NCI-H345 (cell line): Measurements from ENCODE around the gene HTR2A.
"Not testable (repeated sequence)": the region's sequence is repeated elsewhere in the genome, so short reads cannot be mapped to it uniquely, and the experiment has no call there.

Experiments used
- DNase-seq: peaks from one replicate; lab custom pipeline; 2025; lab: John Stamatoyannopoulos, UW

Gene HTR2A

GRCh38 chr13:46810440-46810839 is 86.4 kb downstream of the HTR2A start:
- DNase-seq: no peak

GRCh38 chr13:46804921-46805320 is 91.9 kb downstream of the HTR2A start:
- not testable (repeated sequence) for DNase-seq

GRCh38 chr13:46804391-46804815 is 92.5 kb downstream of the HTR2A start:
- no peak for DNase-seq

GRCh38 chr13:46803586-46803985 is 93.3 kb downstream of the HTR2A start:
- DNase-seq: no peak

- no peak for DNase-seq
Observed at GRCh38 chr13:46801858-46802257, 95.0 kb downstream of the HTR2A start.

DNA sequence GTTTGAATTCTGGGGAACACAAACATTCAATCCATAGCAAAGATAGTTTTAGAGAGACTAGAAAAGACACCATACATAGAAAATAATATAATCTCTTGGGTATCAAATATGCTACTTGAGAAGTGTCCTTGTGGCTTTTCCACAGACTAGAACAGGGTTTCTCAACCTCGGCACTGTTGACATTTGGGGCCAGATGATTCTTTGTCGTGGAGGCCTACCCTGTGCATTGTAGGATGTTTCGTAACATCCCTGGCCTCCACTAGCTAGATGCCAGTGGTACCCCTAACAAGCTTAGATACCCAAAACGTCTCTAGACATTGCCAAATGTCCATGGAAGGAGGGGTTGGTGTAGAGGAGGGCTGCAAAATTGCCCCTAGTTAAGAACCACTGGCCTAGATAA is 97.7 kb downstream of the HTR2A start:
- no peak for DNase-seq

GRCh38 chr13:46797501-46798237 is 99.2 kb downstream of the HTR2A start:
- DNase-seq: peak; percentile 17

DNA sequence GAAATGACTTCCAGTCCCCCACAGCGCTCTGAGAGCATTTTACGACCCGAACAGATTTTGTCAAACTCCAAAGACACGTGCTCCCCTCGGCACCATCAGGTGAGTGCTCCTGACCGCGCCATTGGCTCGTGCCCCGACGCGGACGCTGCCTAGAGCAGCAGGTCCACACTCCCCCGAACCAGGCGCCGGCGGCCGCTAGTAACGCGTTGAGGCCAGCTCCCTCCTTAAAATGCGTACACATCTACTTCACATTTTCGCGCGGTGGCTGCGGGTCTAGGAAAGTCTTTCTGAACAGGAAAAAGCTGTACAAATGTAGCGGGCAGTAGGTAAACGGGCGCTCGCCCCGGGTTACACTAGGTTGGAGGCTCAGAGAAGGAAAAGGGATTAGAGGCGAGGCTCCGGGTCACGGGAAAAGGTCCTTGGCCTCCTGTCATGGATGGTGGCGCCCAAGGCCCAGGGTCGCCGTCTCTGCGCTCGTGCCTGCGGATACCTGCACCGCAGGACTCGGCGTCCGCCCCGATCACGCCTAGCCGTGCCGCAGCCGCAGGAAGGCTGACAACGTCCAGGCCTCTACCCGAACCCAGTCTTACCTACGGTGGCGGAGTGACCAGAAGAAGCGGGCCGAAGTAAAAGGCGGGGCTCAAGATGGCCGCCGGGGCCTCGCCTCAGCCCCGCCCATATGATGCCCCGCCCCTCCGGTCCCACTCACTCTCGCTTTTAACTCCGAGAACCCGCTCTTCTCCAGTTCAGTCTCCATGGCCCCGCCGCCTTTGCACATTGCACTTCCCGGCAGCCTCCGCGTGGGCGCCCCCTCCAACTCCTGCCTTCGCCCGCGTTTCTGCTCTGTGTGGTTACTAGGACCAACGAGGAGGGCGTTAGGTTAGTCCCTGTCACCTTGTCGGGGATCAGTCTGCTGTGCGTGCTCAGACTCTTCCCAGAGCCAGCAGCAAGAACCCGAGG is 100.1 kb downstream of the HTR2A start, which contains the start of gene ESD:
Gene ESD, minus strand, starts transcription at position 647 of the 960 bp plus-strand sequence. CDS start 5,748 bp downstream, outside the sequence.
- peak; percentile 87 for DNase-seq

GRCh38 chr13:46796129-46796514 is 100.7 kb downstream of the HTR2A start:
- no peak for DNase-seq

DNA sequence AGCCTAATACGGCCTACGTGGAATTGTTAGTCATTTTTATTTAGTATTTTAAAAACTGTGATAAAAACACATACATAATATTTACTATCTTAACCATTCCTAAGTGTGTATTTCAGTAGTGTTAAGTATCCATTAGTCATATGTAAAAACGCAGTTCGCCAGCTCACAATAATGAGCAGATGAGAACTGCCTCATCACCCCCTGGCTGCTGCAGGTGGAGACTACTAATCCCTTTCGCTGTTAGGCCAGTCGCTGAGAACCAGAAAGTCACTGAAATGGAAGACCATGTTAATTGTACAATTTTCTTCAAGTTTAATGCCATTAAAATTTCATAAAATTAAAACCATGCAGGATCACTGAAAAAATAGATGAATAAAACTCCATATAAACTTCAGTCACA is 101.5 kb downstream of the HTR2A start:
- no peak for DNase-seq

- DNase-seq: no peak
Observed at GRCh38 chr13:46783504-46783903, 113.3 kb downstream of the HTR2A start.

DNA sequence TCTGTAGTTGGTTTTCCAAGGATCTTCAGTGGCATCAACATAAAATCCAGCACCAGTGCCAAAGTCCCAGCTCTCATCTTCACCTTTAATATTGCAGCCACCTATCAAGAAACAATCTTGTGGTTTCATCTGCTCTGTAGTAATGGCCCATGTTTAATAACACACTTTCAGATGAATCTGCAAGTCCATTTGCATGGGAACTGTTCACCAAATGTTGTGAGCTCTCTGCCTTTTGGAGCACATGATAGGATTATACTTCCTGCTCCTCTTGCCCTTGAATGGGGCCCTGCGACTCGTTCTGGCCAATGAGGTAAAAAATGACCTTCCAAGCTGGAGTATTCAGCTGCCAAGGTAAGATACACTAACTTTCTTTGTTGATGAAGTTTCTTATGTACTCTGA is 114.2 kb downstream of the HTR2A start:
- no peak for DNase-seq

GRCh38 chr13:46782066-46782465 is 114.8 kb downstream of the HTR2A start:
- no peak for DNase-seq
